Measurements from ENCODE around the gene SMIM21.

Gene SMIM21

DNA sequence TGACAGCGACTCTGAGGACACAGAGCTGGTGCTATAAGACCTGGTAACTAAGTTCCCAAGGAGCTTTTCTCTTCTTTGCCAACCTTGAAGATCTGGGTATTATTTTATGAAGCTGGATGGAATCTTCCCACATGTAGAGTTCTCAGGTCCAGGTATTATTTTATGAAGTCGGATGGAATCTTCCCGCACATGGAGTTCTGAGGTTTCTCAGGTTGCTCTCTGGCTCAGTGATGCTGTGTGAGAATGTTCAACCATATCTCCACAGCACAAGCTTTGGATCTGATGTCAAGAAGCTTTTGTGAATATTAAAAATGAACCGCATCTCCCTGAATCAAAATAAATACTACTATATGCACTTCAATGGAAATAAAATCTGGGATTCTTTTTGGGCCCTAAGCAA lies at the start of gene SMIM21:
Gene SMIM21 (minus strand): TSS at position 101 of the 400 bp plus-strand sequence. CDS start 140 bp downstream, outside the sequence.
- DNase-seq (ENCODE audit: low read depth, low spot score), result no peak

DNA sequence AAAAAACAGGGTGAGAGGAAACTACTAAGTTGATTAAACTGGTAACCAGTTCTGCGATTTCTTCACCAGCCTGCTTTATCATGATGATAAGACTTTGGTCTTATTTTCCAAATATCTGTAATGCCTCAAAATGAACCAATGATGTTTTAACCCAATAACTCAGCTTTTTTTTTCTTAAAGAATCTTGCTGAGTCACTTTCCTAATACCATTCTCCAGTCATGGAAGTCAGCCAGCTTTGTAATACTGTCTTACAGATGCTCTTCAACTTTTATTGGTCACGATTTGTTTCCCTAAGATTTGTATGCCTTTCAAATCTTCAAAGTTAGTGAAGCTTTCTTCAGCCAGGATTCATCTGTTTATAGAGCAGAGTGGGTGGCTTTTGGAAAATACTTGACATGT lies 47.7 kb upstream of the SMIM21 start:
- DNase-seq (ENCODE audit: low read depth, low spot score), result no peak

GRCh38 chr18:75474332-75474731 lies 46.8 kb upstream of the SMIM21 start:
- no peak for DNase-seq (ENCODE audit: low read depth, low spot score)

GRCh38 chr18:75473316-75473715 lies 45.8 kb upstream of the SMIM21 start:
- no peak for DNase-seq (ENCODE audit: low read depth, low spot score)

- no peak for DNase-seq (ENCODE audit: low read depth, low spot score)
Observed at GRCh38 chr18:75472906-75473305, 45.4 kb upstream of the SMIM21 start.

DNA sequence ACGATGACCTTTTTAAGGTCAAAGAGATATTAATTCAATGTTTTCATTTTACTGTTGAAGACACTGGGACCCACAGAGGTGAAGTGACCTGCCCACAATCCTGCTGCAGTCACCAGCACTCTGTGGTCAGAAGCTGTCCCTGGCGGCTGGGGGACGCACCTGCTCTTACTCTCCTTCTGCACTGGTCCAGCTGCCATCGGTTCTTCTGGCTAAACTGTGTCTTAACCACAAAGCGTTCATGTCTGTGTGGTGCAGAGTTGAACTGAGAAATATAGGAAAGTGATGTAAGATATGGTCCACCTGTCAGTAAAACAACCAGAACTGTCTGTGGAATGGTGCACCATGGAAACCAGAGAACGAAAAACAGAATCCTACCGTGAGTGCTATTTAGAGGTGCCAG lies 44.9 kb upstream of the SMIM21 start:
- no peak for DNase-seq (ENCODE audit: low read depth, low spot score)

DNA sequence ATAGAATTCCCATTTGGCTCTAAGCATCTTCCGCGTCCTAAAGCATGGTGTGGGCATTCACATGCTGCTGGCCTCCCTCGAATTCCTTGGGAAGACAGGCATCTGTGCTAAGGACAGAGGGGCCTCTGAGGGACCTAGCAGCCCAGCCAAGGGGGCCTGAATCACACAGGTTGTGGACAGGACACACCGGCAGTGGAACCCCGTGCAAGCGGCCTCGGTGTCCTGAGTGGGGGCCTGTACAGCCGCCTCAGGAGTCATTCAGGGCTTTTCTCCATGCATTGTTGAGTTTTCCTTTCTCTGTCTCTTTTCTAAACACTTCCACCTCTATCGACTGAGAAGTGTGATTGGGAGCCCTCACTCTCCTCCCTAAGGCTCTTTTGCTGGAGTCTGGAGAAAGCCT lies 44.3 kb upstream of the SMIM21 start:
- no peak for DNase-seq (ENCODE audit: low read depth, low spot score)

GRCh38 chr18:75467851-75468250 lies 40.3 kb upstream of the SMIM21 start:
- no peak for DNase-seq (ENCODE audit: low read depth, low spot score)

DNA sequence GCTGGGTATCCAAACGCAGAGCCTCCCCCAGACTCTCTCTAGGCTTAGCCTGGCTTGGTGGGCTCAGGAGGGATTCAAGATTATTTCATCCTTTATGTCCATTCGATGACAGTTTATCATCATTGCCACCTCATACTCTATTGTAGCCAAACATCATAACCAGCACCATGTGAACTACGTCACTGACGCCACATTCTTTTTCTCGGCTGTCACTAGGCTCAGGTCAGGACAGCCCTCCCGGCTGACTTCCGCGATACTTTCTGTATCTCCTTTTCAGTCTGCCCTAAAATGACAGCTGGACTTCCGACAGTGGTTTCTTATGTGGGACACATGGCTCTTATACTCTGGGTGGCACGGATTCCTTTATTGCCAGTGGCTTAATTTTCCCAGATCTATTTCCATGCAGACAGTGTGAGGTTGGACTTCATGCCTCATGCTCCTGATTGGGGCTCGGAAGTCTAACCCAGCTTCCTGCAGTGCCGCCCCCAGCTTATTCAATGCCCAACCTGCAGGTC lies 39.8 kb upstream of the SMIM21 start:
- no peak for DNase-seq (ENCODE audit: low read depth, low spot score)

DNA sequence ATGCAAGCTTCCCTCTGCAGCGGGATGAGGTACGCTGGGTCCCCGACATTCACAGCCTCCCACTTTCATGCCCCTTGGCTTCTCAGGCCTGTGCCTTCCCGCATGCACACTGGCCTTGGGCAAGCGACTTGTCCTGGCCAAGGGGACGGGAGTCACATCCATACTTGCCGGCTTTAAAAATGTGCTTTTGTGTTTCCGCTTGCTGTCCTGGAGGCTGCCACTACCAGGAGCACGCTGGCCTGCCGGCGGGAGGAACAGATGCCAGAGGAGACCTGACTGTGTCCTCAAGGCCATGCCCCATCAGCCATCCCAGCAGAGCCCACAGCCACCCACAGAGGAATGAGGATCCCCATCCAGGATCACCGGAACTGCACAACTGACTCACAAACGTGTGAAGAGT lies 36.9 kb upstream of the SMIM21 start:
- no peak for DNase-seq (ENCODE audit: low read depth, low spot score)

- no peak for DNase-seq (ENCODE audit: low read depth, low spot score)
Observed at GRCh38 chr18:75462178-75462832, 34.8 kb upstream of the SMIM21 start.

GRCh38 chr18:75456199-75456631 lies 28.7 kb upstream of the SMIM21 start:
- no peak for DNase-seq (ENCODE audit: low read depth, low spot score)

GRCh38 chr18:75455249-75456198 lies 28.0 kb upstream of the SMIM21 start:
- no peak for DNase-seq (ENCODE audit: low read depth, low spot score)

DNA sequence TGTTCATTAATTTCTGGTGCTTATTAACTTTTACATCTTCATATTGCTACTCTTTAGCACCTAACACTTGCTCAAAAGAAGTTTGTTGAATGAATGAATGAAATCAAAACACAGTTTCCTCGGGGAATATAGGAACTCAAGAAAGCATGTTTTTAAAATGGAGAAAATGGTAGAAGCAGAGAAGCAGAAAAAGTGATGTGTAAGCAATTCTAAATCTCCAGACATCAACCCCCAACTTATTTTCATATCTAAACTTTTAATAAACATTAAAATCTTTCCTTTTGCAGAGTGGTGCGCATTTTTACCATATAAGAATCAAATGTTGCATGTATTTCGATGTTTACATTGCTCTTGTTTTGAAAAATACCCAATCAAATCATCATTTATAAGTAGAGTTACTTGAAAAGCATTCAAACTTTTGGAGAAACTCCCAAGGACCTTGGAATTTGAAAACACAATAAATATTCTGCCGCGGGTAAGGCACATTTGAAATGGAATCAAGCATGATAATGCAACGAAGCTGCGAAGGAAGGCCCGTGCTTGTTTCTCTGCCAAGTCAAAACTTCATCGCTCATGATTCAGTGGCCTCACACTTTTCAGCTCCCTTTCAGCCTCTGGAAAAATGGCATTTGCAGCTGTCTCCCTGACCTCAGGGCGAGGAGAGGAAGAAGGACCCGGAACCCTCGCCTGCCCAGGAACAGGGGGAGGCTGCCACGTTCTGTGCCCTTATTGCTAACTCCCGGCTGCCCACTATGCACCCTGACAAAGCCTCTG lies 26.7 kb upstream of the SMIM21 start:
- no peak for DNase-seq (ENCODE audit: low read depth, low spot score)

DNA sequence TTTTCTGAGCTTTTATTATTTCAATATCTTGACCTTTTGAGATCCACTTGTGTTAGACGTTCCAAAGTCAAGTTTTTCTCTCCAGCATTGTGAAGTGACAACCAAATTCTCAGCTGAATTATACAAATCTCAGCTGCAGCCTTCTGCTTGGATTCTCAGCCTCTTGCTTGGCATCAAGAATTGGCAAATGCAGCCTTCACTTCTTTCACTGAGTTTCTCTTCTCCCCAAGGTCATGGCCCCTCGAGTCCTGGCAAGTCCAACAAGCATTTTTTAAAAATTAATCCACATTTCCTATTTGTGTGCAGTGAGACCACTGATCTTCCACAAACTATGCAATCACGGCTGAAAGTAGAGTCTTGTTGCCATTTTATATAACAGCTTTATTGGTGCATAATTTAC lies 23.4 kb upstream of the SMIM21 start:
- DNase-seq (ENCODE audit: low read depth, low spot score), result no peak

- DNase-seq (ENCODE audit: low read depth, low spot score), result no peak
Observed at GRCh38 chr18:75441896-75442295, 14.4 kb upstream of the SMIM21 start.

DNA sequence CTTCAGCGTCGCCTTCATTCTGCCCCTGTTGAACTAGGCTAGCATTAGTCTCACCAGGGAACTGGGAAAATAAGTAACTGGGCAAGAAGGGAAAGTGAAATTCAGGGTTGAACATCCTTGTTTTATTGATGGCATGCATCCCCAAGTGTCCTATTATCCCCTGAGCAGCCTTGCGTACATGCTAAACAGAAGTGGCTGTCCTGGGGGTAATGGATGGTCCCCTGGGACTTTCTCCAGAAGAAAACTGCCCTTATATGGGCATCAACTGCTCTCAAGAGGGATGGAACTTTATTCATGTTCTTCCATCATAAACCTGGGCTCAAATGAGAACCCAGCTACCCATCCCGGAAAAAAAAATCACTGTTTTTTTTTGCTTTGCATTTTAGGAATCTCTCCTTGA lies 11.8 kb upstream of the SMIM21 start:
- no peak for DNase-seq (ENCODE audit: low read depth, low spot score)

GRCh38 chr18:75438891-75439290 lies 11.4 kb upstream of the SMIM21 start:
- no peak for DNase-seq (ENCODE audit: low read depth, low spot score)

GRCh38 chr18:75437979-75438378 lies 10.5 kb upstream of the SMIM21 start:
- DNase-seq (ENCODE audit: low read depth, low spot score), result no peak

DNA sequence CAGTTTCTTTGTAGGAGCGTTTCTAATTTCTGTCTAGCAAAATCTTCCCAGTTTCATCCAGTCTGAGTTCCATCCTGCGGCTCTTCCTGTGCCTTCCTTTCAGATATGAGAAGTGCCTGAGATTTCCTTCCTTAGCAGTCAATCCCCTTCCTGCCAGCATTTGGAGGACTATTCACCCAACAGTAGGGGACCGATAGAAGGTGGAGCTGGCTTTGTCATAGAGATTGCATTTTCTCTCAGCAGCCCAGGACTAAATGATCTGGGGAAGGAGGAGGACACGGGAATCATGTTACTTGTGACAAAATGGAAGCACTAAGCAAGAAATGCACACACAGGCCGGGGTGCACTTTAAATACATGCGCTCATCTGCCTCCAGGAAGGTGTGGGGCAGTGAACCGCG lies 5.6 kb upstream of the SMIM21 start:
- no peak for DNase-seq (ENCODE audit: low read depth, low spot score)

DNA sequence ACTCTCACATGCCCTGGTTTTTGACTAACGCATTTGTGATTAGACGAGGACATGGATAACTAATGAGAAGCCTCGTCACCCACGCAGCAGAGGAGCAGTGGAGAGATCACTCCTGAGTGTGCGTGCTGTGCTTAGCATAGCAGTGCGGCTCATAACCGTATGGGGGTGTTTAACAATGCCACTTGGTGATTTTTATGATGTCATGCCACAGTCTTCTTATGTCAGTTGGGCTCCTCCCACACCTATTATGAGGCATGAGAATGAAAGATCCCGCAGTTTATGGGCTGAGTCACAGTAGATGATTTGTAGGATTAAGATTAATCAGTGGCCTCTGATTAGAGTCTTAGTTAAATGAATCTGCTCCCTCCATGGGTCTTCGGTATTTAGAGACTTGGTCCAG lies 2.5 kb upstream of the SMIM21 start:
- no peak for DNase-seq (ENCODE audit: low read depth, low spot score)

DNA sequence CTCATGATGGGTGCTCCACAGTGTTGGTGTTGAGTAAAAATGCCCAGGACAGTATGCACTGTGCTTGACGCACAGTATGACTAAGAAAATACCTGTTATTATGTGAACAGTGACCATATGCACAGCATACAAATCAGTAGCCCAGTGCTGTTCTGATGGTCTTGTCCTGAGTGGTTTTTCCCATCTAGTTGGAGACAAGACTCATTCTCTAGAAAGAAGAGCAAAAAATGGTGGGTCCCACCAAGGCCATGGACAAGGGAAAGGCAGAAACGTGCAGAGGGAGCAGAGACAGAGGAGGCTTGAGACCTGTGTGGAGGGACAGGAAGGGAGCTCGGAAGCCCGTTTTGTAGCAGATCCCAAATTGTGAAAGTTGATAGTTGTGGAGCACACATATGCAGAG lies 987 bp upstream of the SMIM21 start:
- no peak for DNase-seq (ENCODE audit: low read depth, low spot score)
